ENCODE data around the gene SCRN3. TPM values are rescaled to one million over a fixed set of nuclear protein-coding genes. Genes with fewer than 3 reads are reported as not detected.

The SCRN3 gene
- total RNA-seq, 1 donor from 2014 or later = 18.2 TPM

- intact Hi-C loops (cut with micrococcal nuclease) = no loop called here
- no peaks in the 10 kb centered on the region for H3K27me3 Mint-ChIP-seq
- H3K36me3 Mint-ChIP-seq (ENCODE audit: low read depth) = peaks cover 41% of the 10 kb centered on the region
- no peaks in the 10 kb centered on the region for H3K9me3 Mint-ChIP-seq
- peaks cover 7% of the 10 kb centered on the region for H3K4me1 Mint-ChIP-seq
- H3K4me3 Mint-ChIP-seq = no peak overlapping the region
- no peak for DNase-seq
- no peak overlapping the region for H3K27ac Mint-ChIP-seq
Measured at GRCh38 chr2:174477759-174478158, 82.2 kb downstream of the SCRN3 start.

Other genes with a start within 250 kb of the SCRN3 start
- gene OLA1, start 147.2 kb upstream of the SCRN3 start, total RNA-seq = 164 and 167 TPM in 2 replicates
- not detected in 2 replicates for gene SP9, start 60.8 kb upstream of the SCRN3 start, total RNA-seq
- gene GPR155, start 91.3 kb downstream of the SCRN3 start, total RNA-seq = 3.1 and 3.6 TPM in 2 replicates
- gene WIPF1, start 202.1 kb downstream of the SCRN3 start, total RNA-seq = 280 and 287 TPM in 2 replicates